ENCODE data around the gene SDR39U1. TPM values are rescaled to one million over a fixed set of nuclear protein-coding genes. Genes with fewer than 3 reads are reported as not detected.
A peak's percentile ranks its signal among the peaks of the same experiment; 100 is the strongest.

Gene SDR39U1
- total RNA-seq, 2 experiments from 2014 or later, result 71.7 to 74.7 TPM

DNA sequence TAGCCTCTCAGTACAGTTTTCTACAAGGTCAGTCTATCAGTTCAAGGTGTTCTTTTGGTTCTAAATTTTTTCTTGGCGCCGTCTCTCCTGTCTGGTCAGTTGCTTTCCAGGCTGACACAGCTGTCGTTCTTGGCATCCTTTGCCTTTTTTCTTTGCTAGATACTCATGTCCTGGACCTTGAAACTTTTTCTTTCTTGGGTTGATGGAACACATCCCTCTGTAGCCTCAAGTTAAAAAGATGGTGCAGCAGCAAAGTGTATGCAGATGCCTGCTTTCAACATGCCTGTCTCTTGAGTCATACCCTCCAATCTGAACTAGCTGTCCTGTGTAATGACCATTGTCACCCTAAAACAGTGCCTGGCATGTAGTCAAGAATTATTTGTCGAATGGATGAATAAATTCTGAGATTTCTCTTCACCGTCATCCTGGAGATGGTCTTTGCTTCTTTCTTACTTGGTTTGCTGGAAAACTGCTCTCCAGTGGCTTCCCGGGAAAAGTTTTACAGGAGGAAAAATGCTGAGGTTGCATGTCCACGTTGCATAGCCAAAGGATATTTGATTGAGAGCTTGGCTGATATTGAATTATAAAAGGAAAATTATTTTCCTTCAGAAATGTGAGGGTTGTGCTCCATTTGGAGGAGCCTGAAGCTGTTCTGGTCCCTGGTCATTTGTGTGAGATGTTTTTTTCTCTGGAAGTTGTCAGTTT is 39.1 kb downstream of the SDR39U1 start:
- Histone ChIP-seq H3K9me3 (ENCODE audit: control insufficient read depth in 1 of 2, insufficient read depth in 1 of 2, low read length in 2 of 2) (no peaks in the 10 kb centered on the region), H3K4me1 (ENCODE audit: insufficient read depth, low read length) (peaks cover 8% of the 10 kb centered on the region), H3K4me3 (ENCODE audit: low read length) (no peak overlapping the region), H3K27me3 (ENCODE audit: control insufficient read depth in 1 of 2, insufficient read depth in 2 of 2, low read length in 2 of 2) (peaks cover 0 to 20% of the 10 kb centered on the region in 2 experiments), H3K36me3 (ENCODE audit: insufficient read depth, low read length) (no peaks in the 10 kb centered on the region), H3K27ac (ENCODE audit: low read depth in 1 of 2, low read length in 2 of 2) (no peak overlapping the region)
- TF ChIP-seq, protein P1, sequence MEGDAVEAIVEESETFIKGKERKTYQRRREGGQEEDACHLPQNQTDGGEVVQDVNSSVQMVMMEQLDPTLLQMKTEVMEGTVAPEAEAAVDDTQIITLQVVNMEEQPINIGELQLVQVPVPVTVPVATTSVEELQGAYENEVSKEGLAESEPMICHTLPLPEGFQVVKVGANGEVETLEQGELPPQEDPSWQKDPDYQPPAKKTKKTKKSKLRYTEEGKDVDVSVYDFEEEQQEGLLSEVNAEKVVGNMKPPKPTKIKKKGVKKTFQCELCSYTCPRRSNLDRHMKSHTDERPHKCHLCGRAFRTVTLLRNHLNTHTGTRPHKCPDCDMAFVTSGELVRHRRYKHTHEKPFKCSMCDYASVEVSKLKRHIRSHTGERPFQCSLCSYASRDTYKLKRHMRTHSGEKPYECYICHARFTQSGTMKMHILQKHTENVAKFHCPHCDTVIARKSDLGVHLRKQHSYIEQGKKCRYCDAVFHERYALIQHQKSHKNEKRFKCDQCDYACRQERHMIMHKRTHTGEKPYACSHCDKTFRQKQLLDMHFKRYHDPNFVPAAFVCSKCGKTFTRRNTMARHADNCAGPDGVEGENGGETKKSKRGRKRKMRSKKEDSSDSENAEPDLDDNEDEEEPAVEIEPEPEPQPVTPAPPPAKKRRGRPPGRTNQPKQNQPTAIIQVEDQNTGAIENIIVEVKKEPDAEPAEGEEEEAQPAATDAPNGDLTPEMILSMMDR (IDR thresholded peaks at IDR 0.05), result no peak
- Mint-ChIP-seq H3K27ac (no peak overlapping the region), H3K36me3 (ENCODE audit: low read depth) (no peaks in the 10 kb centered on the region), H3K9me3 (no peaks in the 10 kb centered on the region), H3K27me3 (peaks cover 28% of the 10 kb centered on the region), H3K4me1 (ENCODE audit: low read depth) (peaks cover 8% of the 10 kb centered on the region), H3K4me3 (no peak overlapping the region)
- ChIA-PET CTCF (no interaction called here), POLR2A (no interaction called here)
- intact Hi-C loops (cut with DNase I, micrococcal nuclease), result no loop called here
- DNase-seq, result no peak
- ATAC-seq (ENCODE audit: poor library complexity), result no peak

DNA sequence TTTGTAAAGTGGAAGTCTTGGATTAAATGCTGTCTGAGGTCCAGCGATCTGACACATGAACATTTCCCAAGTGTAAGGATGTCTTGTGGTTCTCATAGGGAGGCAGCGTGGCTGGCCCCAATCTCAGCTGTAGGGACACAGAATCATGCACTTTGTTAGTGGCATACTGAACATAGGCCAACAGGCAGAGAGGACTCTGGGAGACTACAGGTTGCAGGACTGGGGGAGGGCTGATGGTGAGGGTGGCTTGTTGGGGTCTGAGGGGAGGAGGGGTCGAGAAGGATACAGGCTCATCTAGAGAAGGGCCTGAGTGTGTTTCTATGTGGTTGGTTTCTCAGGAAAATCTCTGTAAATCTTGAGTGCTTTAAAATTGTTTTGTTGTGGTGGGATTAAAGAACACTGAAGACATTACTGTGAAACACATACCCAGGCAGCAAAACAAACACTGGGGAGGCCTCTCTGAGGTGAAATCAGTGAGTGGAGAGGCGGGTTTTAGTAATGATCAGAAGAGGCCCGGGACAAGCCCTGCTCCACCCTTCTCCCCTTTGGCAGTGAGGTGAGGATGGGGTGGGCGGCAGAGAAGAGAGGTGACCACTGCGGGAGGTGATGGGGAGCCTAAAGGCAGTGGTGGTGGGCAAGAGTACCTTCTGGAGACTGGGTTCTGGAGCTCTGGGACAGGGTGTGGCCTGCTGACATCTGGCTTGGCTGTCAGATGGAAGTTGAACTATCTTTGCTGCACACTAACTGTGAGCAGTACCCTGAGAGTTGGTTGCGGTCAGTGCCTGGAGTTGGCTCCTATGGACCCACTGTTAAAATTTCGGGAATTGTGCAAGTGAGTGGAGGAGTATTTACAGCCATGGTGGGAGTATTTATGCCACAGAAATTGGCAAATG is 40.5 kb downstream of the SDR39U1 start:
- Histone ChIP-seq H3K4me1 (ENCODE audit: insufficient read depth, low read length) (peaks cover 8% of the 10 kb centered on the region), H3K36me3 (ENCODE audit: insufficient read depth, low read length) (no peaks in the 10 kb centered on the region), H3K27ac (ENCODE audit: low read depth in 1 of 2, low read length in 2 of 2) (no peak overlapping the region), H3K4me3 (ENCODE audit: low read length) (no peak overlapping the region), H3K27me3 (ENCODE audit: control insufficient read depth in 1 of 2, insufficient read depth in 2 of 2, low read length in 2 of 2) (peaks cover 0 to 18% of the 10 kb centered on the region in 2 experiments), H3K9me3 (ENCODE audit: control insufficient read depth in 1 of 2, insufficient read depth in 1 of 2, low read length in 2 of 2) (no peaks in the 10 kb centered on the region)
- Mint-ChIP-seq H3K27me3 (peaks cover 28% of the 10 kb centered on the region), H3K36me3 (ENCODE audit: low read depth) (no peaks in the 10 kb centered on the region), H3K27ac (no peak overlapping the region), H3K9me3 (no peaks in the 10 kb centered on the region), H3K4me3 (no peak overlapping the region), H3K4me1 (ENCODE audit: low read depth) (peaks cover 8% of the 10 kb centered on the region)
- ChIA-PET CTCF (no interaction called here), POLR2A (no interaction called here)
- TF ChIP-seq, protein P1 (IDR thresholded peaks at IDR 0.05), result no peak
- ATAC-seq (ENCODE audit: poor library complexity) (no peak), DNase-seq (no peak)
- intact Hi-C loops (cut with DNase I, micrococcal nuclease), result no loop called here

DNA sequence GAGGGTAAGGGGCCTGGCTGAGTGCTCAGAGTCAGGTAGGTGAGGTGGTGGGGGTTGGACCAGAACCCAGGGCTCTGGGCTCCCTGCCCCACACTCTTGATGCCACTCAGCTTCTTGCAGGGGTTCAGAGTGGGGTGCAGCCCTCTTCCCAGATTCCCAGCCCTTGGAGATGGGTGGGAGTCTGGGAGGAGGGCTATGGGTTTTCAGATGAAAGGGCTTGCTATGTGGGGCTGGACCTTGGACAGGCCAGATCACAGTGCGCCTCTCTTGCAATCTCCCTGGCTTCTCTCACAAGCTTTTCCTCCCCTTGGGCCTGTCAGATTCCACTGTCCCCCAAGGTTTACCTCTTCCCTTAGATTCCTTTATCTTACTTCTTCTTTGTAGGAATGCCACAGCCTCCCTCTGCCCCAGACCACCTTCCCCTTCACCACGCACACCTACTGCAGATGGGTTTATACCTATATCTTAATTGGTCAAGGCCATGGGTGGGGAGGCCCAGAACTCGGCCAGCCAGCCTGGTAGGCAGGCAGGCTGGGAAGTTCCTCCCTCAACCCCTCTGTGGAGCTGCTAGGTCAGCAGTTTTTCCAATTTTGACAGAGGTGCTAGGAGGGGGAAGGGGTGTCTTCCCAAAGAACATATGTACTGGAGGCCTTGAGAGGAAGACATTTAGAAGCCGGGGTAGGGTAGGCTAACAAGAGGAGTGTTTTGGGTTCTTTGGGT is 42.4 kb downstream of the SDR39U1 start:
- POLR2A ChIA-PET, result interaction anchor here (0.8 kb wide), 1 partner anchor 30 kb away, joined by 3 read pairs; the partner anchor contains the start of gene KHNYN
- Histone ChIP-seq H3K36me3 (ENCODE audit: insufficient read depth, low read length) (no peaks in the 10 kb centered on the region), H3K9me3 (ENCODE audit: control insufficient read depth in 1 of 2, insufficient read depth in 1 of 2, low read length in 2 of 2) (no peaks in the 10 kb centered on the region), H3K27ac (ENCODE audit: low read depth in 1 of 2, low read length in 2 of 2) (no peak overlapping the region), H3K4me3 (ENCODE audit: low read length) (no peak overlapping the region), H3K27me3 (ENCODE audit: control insufficient read depth in 1 of 2, insufficient read depth in 2 of 2, low read length in 2 of 2) (peaks cover 0 to 10% of the 10 kb centered on the region in 2 experiments), H3K4me1 (ENCODE audit: insufficient read depth, low read length) (peaks cover 8% of the 10 kb centered on the region)
- Mint-ChIP-seq H3K9me3 (no peaks in the 10 kb centered on the region), H3K27ac (no peak overlapping the region), H3K27me3 (peaks cover 16% of the 10 kb centered on the region), H3K4me3 (peak overlapping the region; percentile 84), H3K4me1 (ENCODE audit: low read depth) (peaks cover 8% of the 10 kb centered on the region), H3K36me3 (ENCODE audit: low read depth) (no peaks in the 10 kb centered on the region)
- intact Hi-C loops (cut with DNase I, micrococcal nuclease), result no loop called here
- TF ChIP-seq, protein P1 (IDR thresholded peaks at IDR 0.05), result no peak
- CTCF ChIA-PET, result interaction anchor here (0.9 to 1.1 kb wide), 2 partner anchors 34 to 36 kb away, joined by 3 read pairs; no protein-coding TSS in a partner anchor
- DNase-seq, result no peak
- no peak for ATAC-seq (ENCODE audit: poor library complexity)
